NT2/D1 (cell line): ENCODE results near the gene CACNG6.

Experiments used
- DNase-seq: peaks from one replicate; pipeline ENCODE4 v3.0.0-alpha.2; 2011; ENCODE audit warnings: low read depth, low spot score
- H3K27me3 ChIP-seq: 2 replicates; pipeline ENCODE4 v1.6.0; 2011; ENCODE audit warnings: mild to moderate bottlenecking; ENCODE audit not compliant: insufficient read length, insufficient read depth
- H3K36me3 ChIP-seq: 2 replicates; pipeline ENCODE4 v1.6.1; 2011; ENCODE audit warnings: mild to moderate bottlenecking, low read length, mixed read lengths; ENCODE audit not compliant: insufficient read depth, insufficient read length
- H3K4me1 ChIP-seq: 2 replicates; pipeline ENCODE4 v1.5.1; 2011; ENCODE audit not compliant: insufficient read depth, insufficient read length
- H3K4me3 ChIP-seq: 2 replicates; pipeline ENCODE4 v1.5.1; 2011; ENCODE audit warnings: low read depth; ENCODE audit not compliant: insufficient read length
- H3K9ac ChIP-seq: 2 replicates; pipeline ENCODE4 v1.6.0; 2011; ENCODE audit warnings: low read depth; ENCODE audit not compliant: insufficient read length
- H3K9me3 ChIP-seq: 2 replicates; pipeline ENCODE4 v1.5.1; 2011; ENCODE audit warnings: mild to moderate bottlenecking, low read length; ENCODE audit not compliant: insufficient read depth
- SUZ12 ChIP-seq: IDR thresholded peaks from 2 replicates; pipeline ENCODE4 v1.6.1; 2011; ENCODE audit not compliant: insufficient read length, insufficient read depth; ENCODE audit errors: extremely low read depth
- YY1 ChIP-seq: IDR thresholded peaks from 2 replicates; pipeline ENCODE4 v1.6.1; 2011; ENCODE audit not compliant: insufficient read length, insufficient read depth
- ZNF274 ChIP-seq: IDR thresholded peaks from 2 replicates; pipeline ENCODE4 v1.6.1; 2011; ENCODE audit warnings: mild to moderate bottlenecking, low read depth, low read length

CACNG6 gene

DNA sequence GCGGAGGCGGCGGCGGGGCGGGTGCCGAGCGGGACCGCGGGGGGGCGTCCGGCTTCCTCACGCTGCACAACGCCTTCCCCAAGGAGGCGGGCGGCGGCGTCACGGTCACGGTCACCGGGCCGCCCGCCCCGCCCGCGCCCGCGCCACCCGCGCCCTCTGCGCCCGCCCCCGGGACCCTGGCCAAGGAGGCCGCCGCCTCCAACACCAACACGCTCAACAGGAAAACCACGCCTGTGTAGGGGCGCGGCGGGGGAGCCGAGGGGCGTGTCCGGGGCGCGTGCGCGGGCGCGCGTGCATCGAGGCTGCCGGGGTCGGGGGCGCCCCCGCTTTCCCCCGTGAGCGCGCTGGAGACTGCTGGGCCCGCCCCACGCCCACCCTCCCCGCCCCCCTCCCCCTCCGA is 8.8 kb upstream of the CACNG6 start:
- TF ChIP-seq YY1 = no peak
- no peak for TF ChIP-seq SUZ12
- DNase-seq = no peak
- peaks cover 2% of the 10 kb centered on the region for H3K4me1 ChIP-seq
- no peak overlapping the region for H3K9ac ChIP-seq
- H3K4me3 ChIP-seq = no peak overlapping the region
- H3K36me3 ChIP-seq = no peaks in the 10 kb centered on the region
- no peaks in the 10 kb centered on the region for H3K9me3 ChIP-seq
- peaks cover 20% of the 10 kb centered on the region for H3K27me3 ChIP-seq

DNA sequence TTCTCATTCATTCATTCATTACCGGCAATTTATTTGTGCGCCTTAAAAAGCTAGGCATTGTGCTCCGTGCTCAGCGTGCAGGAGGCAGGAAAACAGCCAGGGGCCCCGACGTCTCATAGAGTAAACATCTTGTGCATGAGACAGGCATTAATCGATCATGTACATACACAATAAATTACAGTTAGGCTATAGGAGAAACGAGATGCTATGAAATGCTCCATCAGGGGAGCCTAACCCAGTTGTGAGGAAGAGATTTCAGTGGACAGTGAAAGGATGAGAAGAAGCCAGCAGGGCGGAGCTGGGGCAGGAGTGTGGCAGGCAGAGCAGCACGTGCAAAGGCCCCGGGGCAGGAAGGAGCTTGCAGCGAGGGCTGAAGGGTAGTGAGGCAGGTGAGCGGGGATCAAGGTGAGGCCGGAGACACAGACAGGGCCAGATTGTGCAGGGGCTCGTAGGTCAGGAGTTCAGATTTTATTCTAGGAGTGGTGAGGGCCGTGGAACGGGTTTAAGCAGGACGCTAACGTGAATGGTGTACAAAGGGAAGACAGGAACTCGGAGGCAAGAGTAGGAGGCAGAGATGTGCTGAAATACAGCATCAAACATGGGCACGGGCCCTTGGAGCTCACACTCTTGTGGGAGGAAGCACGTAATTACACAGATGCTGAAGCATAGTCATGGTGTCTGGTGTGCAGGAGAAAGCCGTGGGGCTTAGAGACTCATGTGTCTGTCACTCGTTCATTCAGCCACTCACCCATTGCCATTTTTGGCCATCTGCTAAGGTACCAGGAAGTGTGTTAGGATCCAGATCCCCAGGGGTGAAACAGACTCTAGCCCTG is 7.8 kb upstream of the CACNG6 start:
- no peak overlapping the region for H3K4me3 ChIP-seq
- TF ChIP-seq ZNF274 (no peak), SUZ12 (no peak), YY1 (no peak)

DNA sequence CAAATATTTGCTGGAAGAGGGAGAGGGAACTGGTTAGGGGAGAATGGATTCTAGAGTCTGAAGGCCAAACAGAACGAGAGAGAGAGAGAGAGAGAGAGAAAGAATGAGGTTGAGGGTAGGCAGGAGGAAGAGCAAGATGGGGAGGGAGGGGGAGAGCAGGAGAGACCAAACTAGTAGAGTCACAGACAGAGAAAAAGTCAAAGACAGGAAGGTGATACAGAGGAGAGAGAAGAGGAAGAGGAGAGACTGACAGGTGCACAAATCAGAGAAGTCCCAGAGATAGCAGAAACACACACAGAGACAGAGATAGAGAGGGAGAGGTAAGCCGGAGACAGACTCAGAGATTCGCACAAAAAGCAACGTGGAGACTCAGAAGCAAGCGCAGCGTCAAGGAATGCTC is 5.6 kb upstream of the CACNG6 start:
- peaks cover 9% of the 10 kb centered on the region for H3K4me1 ChIP-seq
- DNase-seq = no peak
- H3K4me3 ChIP-seq = no peak overlapping the region
- H3K36me3 ChIP-seq = no peaks in the 10 kb centered on the region
- TF ChIP-seq SUZ12 (no peak), ZNF274 (no peak), YY1 (no peak)
- no peaks in the 10 kb centered on the region for H3K9me3 ChIP-seq
- H3K9ac ChIP-seq = no peak overlapping the region
- H3K27me3 ChIP-seq = peaks cover 4% of the 10 kb centered on the region

More for the DNA sequence above, 7.8 kb upstream of the CACNG6 start:
- Histone ChIP-seq H3K36me3 (no peaks in the 10 kb centered on the region), H3K9ac (no peak overlapping the region), H3K27me3 (peaks cover 17% of the 10 kb centered on the region), H3K4me1 (peaks cover 2% of the 10 kb centered on the region), H3K9me3 (no peaks in the 10 kb centered on the region)
- no peak for DNase-seq

DNA sequence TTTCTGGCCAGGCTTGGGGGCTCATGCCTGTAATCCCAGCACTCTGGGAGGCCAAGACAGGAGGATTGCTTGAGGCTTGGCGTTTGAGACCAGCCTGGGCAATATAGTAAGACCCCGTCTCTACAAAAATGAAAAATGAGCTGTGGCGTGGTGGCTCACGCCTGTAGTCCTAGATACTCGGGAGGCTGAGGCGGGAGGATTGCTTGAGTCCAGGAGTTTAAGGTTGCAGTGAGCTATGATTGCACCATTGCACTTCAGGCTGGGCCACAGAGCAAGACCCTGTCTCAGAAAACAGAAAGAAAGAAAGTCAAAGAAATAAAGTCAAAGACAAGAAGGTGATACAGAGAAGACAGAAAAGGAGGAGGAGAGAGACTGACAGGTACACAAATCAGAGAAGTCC is 2.5 kb upstream of the CACNG6 start:
- Histone ChIP-seq H3K4me1 (peaks cover 13% of the 10 kb centered on the region), H3K4me3 (no peak overlapping the region), H3K9me3 (no peaks in the 10 kb centered on the region), H3K36me3 (no peaks in the 10 kb centered on the region), H3K27me3 (peaks cover 19% of the 10 kb centered on the region), H3K9ac (no peak overlapping the region)
- TF ChIP-seq ZNF274 = no peak
- TF ChIP-seq SUZ12 = no peak
- TF ChIP-seq YY1 = no peak
- no peak for DNase-seq

DNA sequence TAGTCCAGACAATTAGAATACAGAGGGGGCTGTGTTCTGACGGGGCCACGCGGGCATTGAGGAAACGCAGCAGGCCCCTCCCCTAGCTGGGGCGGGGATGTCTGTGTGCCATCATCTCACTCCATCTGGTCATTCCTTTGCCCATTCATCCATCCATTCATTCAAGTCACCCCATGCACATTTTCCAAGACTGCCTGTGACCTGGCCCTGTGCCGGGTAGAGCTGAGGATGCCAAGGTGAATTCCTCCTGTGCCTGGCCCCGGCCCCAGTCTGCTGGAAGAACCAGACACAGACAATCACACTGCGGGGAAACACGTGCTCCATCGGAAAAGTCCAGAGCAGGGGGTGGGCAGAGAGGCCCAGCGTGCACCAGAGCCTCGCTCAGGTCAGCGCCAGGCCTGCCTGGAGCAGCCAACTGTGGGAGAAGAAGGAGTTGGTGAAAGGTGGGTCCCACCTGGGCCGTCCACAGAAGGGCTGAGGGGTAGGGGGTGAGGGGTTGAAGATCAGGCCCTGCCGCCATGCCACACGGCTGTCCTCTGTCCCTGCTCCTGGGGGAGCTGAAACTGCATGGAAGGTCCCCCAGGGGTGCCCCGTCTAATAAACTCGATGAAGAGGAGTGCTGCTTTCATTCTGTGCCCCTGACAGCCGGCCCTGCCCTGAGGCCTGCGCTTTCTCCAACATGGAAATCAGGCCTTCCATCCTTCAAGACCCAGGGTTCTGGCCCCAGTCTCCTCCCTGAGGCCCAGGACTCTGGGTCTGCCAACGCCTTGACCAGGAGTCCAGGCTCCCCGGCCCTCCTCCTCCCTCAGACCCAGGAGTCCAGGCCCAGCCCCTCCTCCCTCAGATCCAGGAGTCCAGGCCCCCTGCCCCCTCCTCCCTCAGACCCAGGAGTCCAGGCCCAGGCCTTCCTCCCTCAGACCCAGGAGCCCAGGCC is 1.6 kb upstream of the CACNG6 start:
- H3K36me3 ChIP-seq = no peaks in the 10 kb centered on the region
- H3K9ac ChIP-seq = peak overlapping the region; percentile 42
- H3K9me3 ChIP-seq = no peaks in the 10 kb centered on the region
- H3K4me3 ChIP-seq = no peak overlapping the region
- DNase-seq = no peak
- no peak for TF ChIP-seq YY1
- no peak for TF ChIP-seq SUZ12
- TF ChIP-seq ZNF274 = no peak
- peaks cover 13% of the 10 kb centered on the region for H3K4me1 ChIP-seq
- H3K27me3 ChIP-seq = peaks cover 27% of the 10 kb centered on the region

DNA sequence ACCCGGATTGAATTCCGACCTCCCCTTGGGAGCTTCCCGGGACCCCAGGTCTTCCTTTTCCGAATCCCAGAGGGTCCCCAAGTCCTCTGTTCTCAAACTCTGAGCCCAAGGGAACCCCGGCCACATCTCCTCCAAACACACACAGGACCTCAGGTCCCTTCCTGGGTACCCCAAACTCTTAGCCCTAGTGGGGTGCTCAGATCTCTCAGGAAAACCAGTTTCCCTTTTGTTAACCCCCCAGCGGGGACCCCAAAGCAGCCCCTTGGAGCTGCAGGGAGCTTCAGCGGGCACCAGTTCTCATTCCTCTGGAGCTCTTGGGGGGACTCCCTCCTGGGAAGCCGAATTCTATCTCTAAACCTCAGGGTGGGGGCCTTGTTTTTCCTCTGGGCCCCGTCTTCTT is 774 bp downstream of the CACNG6 start:
- no peak for DNase-seq
- no peaks in the 10 kb centered on the region for H3K9me3 ChIP-seq
- no peaks in the 10 kb centered on the region for H3K36me3 ChIP-seq
- H3K4me1 ChIP-seq = peaks cover 11% of the 10 kb centered on the region
- H3K4me3 ChIP-seq = no peak overlapping the region
- TF ChIP-seq SUZ12 (no peak), YY1 (no peak), ZNF274 (no peak)
- H3K9ac ChIP-seq = peak overlapping the region; percentile 80
- H3K27me3 ChIP-seq = peaks cover 41% of the 10 kb centered on the region

DNA sequence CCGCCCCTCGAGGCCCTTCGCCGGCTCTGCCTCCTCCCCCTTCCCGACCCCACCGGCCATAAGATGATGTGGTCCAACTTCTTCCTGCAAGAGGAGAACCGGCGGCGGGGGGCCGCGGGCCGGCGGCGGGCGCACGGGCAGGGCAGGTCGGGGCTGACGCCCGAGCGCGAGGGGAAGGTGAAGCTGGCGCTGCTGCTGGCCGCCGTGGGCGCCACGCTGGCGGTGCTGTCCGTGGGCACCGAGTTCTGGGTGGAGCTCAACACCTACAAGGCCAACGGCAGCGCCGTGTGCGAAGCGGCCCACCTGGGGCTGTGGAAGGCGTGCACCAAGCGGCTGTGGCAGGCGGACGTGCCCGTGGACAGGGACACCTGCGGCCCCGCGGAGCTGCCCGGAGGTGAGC is 1.4 kb downstream of the CACNG6 start:
- Histone ChIP-seq H3K9me3 (no peaks in the 10 kb centered on the region), H3K36me3 (no peaks in the 10 kb centered on the region), H3K9ac (no peak overlapping the region), H3K4me1 (peaks cover 11% of the 10 kb centered on the region), H3K4me3 (no peak overlapping the region), H3K27me3 (peaks cover 44% of the 10 kb centered on the region)
- DNase-seq = no peak
- TF ChIP-seq SUZ12 (no peak), ZNF274 (no peak), YY1 (no peak)
